HG02571 (cell line): ENCODE measurements around the gene YWHAG.
"Not testable (repeated sequence)": the region's sequence is repeated elsewhere in the genome, so short reads cannot be mapped to it uniquely, and the experiment has no call there.

Source experiments
- ATAC-seq: cut with Tn5 transposase; IDR thresholded peaks from one replicate; pipeline ENCODE4 v1.9.1; 2021; ENCODE audit warnings: mild to moderate bottlenecking, moderate library complexity; ENCODE audit not compliant: unreplicated experiment

YWHAG gene

GRCh38 chr7:76358481-76359110 is at the start of gene YWHAG:
YWHAG (minus strand) TSS chr7:76358991; CDS start chr7:76358808, 183 bp downstream.
- peak; percentile 61 for ATAC-seq

- no peak for ATAC-seq
Measured at GRCh38 chr7:76408121-76408560, 49.4 kb upstream of the YWHAG start.

- ATAC-seq, result no peak
Measured at GRCh38 chr7:76407718-76408117, 48.9 kb upstream of the YWHAG start.

DNA sequence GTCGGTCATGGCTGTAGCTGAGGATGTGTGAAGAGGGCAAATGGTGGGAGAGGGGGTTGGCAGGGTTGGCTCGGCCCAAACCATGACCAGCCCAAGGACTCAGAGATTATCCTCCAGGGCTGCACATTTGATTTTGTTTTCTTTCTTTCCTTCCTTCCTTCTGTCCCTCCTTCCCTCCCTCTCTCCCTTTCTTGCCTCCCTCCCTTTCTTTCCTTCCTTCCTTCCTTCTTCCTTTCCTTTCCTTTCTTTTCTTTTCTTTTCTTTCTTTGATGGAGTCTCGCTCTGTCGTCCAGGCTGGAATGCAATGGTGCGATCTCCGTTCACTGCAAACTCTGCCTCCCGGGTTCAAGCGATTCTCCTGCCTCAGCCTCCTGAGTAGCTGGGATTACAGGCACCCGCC is 46.9 kb upstream of the YWHAG start:
- ATAC-seq, result no peak

DNA sequence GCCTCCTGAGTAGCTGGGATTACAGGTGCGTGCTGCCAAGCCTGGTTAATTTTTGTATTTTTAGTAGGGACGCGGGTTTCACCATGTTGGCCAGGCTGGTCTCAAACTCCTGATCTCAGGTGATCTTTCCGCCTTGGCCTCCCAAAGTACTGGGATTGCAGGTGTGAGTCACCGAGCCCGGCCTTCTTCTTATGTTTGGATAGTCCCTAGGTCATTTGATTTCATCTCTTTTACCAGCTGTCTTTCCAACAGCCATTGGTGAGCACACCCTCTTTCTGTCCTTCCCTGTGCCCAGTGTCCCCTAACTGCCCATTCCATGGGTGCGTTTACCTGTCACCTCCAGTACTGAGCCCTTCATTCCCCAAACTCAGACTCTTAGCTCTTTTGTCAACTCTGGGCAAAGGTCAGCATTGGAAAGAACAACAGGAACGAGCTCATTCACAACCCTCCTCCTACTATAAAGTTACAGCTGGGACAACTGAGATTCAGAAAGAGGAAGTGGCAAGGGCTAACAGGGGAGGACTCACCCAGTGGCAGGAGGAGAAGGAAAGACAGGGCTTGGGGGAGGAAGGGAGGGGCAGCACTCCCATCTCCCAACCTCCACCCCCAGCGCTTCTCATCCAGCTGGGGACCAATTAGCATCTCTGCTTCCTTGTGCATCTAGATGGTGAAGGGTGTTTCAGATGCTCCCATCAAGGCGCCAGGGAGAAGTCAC is 45.1 kb upstream of the YWHAG start:
- no peak for ATAC-seq

- not testable (repeated sequence) for ATAC-seq
Measured at GRCh38 chr7:76403097-76403496, 44.3 kb upstream of the YWHAG start.

- no peak for ATAC-seq
Measured at GRCh38 chr7:76400248-76400647, 41.5 kb upstream of the YWHAG start.

- no peak for ATAC-seq
Measured at GRCh38 chr7:76397409-76398183, 38.8 kb upstream of the YWHAG start.

DNA sequence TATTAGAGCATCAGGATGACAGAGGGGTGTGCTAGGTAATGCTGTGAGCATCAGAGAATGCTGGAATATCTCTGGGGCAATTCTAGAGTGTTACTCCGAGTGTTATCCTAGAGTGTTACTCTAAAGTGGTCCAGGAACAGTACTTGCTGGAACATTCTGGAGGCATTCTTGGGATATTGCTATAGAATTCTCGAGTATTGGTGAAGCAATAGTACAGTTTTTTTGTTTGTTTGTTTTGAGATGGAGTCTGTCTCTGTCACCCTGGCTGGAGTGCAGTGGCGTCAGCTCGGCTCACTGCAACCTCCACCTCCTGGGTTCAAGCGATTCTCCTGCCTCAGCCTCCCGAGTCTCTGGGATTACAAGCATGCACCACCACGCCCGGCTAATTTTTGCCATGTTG is 38.1 kb upstream of the YWHAG start:
- no peak for ATAC-seq

GRCh38 chr7:76395965-76396726 is 37.4 kb upstream of the YWHAG start:
- no peak for ATAC-seq

DNA sequence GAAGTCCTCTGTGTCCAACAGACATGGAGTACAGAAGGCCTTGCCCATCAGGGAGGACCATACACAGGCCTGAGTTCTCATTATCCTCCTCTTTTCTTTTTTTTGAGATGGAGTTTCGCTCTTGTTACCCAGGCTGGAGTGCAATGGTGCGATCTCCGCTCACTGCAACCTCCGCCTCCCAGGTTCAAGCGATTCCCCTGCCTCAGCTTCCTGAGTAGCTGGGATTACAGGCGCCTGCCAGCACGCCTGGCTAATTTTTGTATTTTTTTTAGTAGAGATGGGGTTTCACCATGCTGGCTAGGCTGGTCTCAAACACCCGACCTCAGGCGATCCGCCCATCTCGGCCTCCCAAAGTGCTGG is 36.8 kb upstream of the YWHAG start:
- not testable (repeated sequence) for ATAC-seq

- no peak for ATAC-seq
Measured at GRCh38 chr7:76394957-76395356, 36.2 kb upstream of the YWHAG start.

GRCh38 chr7:76393116-76394031 is 34.6 kb upstream of the YWHAG start:
- ATAC-seq, result peak; percentile 87

DNA sequence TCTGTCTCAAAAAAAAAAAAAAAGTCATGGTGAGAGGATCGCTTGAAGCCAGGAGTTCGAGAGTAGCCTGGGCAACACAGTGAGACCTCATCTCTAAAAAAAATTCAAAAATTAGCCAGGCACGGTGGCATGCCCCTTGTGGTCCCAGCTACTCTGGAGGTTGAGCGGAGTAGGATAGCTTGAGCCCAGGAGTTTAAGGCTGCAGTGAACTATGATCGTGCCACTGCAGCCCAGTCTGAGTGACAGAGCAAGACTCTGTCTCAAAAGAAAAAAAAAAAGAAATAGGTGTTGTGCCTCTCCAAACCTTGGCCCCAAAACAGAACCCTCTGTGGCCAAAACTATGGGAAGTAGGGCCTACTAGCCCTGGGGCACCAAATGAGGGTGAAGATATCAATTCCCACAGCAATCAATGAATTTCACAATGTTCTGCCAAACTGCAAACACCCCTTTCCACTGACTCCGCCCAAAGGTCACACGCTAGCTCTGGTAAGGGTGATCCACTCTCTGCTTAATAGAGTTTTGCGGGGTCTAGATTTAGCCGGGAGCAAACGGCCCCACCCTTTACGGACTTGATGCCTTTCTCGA is 33.8 kb upstream of the YWHAG start:
- no peak for ATAC-seq

DNA sequence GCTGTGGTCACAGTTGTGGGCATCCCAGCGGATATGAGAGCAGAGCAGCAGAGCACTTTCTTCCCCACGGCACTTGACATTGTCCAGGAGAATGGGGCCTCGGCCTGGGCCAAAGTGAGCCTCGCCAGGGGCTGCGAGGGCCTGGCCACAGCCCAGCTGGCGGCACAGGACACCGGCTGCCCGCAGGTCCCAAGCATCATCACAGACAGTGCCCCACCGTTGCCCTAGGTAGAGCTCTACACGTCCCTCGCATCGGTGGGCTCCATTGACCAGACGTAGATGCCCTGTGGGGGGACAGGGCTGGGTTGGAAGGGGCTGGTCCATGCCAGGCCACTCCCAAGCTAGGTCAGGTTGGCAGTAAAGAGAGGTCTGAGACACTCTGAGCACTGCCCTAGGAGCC is 31.3 kb upstream of the YWHAG start:
- ATAC-seq, result no peak

DNA sequence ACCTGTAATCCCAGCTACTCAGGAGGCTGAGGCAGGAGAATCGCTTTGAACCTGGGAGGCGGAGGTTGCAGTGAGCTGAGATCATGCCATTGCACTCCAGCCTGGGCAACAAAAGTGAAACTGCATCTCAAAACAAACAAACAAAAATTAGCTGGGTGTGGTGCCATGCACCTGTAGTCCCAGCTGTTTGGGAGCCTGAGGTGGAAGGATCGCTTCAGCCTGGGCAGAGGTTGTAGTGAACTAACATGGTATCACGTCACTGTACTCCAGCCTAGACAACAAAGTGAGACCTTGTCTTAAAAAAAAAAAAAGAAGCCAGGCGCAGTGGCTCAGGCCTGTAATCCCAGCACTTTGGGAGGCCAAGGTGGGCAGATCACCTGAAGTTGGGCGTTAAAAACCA is 29.0 kb upstream of the YWHAG start:
- ATAC-seq, result not testable (repeated sequence)

GRCh38 chr7:76386691-76387260 is 28.0 kb upstream of the YWHAG start:
- ATAC-seq, result no peak

DNA sequence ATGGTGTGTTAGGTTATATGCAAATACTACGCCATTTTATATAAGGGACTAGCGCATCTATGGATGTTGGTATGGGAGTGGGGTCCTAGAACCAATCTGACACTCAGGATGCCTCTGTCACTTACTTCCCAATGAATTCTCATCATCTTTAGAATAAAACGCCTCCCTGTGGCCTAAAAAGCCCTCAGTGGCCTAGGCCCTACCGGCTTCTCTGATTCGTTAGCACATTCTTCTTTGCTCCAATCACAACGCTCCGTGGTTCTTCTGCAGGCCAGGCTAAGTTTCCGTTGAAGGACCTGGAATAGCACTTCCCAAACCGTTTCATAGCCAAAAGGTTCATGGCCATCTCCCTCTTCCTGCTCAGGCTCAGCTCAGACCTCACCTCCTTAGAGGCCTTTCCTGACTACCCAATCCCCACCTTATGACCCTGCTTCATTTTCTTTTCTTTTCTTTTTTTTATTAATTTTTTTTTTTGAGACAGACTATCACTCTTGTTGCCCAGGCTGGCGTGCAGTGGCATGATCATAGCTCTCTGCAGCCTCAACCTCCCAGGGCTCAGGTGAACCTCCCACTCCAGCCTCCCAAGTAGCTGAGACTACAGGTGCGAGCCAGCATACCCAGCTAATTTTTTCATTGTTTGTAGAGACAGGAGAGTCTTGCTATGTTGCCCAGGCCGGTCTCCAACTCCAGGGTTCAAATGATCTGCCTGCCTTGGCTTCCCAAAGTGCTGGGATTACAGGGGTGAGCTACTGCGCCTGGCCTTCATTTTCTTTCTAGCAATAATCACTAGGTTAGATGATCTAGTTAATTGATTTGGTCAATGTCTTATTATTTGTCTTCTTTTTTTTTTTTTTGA is 24.5 kb upstream of the YWHAG start:
- no peak for ATAC-seq
